Fibroblast of lung (primary cell): ENCODE data around the gene SEZ6L.

Experiments
- EZH2 ChIP-seq: IDR thresholded peaks from 2 replicates; pipeline ENCODE4 v1.5.1; 2012; ENCODE audit warnings: low read length, control low read depth, mild to moderate bottlenecking; ENCODE audit errors: missing control alignments
- TF ChIP-seq, protein P1 (sequence below), 2 donors: IDR thresholded peaks in 1 of 2; conservative IDR thresholded peaks in 1 of 2; 1 replicate in 1 of 2; 2 replicates in 1 of 2; pipeline ENCODE4 v1.5.1; 2011 to 2012; ENCODE audit warnings: low read length in 2 of 2, control low read depth in 1 of 2, inconsistent platforms in 1 of 2, low read depth in 1 of 2, mild to moderate bottlenecking in 1 of 2

DNA sequence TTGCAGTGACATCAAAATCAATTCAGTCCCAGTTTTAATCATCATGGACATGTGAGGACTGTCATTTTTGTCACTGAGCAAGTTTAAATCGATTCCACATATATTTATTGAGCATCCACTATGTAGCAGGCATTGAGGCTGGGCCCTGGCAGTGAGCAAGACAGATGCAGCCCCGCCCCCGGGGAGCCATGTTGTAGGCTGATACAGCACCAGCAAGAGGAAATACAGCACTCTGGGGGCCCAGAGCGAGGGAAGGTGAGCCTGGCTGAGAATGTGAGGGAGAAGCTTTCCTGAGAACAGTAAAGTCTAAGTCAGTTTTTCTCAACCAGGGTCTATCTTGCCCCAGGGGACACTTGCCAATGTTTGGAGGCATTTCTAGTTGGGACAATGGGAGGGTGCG is 151.2 kb downstream of the SEZ6L start:
- TF ChIP-seq, protein P1, sequence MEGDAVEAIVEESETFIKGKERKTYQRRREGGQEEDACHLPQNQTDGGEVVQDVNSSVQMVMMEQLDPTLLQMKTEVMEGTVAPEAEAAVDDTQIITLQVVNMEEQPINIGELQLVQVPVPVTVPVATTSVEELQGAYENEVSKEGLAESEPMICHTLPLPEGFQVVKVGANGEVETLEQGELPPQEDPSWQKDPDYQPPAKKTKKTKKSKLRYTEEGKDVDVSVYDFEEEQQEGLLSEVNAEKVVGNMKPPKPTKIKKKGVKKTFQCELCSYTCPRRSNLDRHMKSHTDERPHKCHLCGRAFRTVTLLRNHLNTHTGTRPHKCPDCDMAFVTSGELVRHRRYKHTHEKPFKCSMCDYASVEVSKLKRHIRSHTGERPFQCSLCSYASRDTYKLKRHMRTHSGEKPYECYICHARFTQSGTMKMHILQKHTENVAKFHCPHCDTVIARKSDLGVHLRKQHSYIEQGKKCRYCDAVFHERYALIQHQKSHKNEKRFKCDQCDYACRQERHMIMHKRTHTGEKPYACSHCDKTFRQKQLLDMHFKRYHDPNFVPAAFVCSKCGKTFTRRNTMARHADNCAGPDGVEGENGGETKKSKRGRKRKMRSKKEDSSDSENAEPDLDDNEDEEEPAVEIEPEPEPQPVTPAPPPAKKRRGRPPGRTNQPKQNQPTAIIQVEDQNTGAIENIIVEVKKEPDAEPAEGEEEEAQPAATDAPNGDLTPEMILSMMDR (conservative IDR thresholded peaks at IDR 0.05 in 1 of 2, IDR thresholded peaks at IDR 0.05 in 1 of 2; ENCODE audit: low read depth in 1 of 2, low read length in 2 of 2) = no peak
- no peak for TF ChIP-seq EZH2
